ENCODE results near the gene PRELID2. TPM values are rescaled to one million over a fixed set of nuclear protein-coding genes. Genes with fewer than 3 reads are reported as not detected.
"Not testable (repeated sequence)": the region's sequence is repeated elsewhere in the genome, so short reads cannot be mapped to it uniquely, and the experiment has no call there.

Gene PRELID2
- total RNA-seq, 2 donors from 2014 or later, result 10.7 to 27.9 TPM

- DNase-seq (ENCODE audit: low spot score) (no peak), ATAC-seq (ENCODE audit: insufficient number of reproducible peaks, low FRiP score, low read depth) (no peak)
- Histone ChIP-seq H3K27me3 (replicated peaks; ENCODE audit: insufficient read depth) (no peaks in the 10 kb centered on the region), H3K36me3 (peaks cover 2% of the 10 kb centered on the region), H3K4me3 (no peak overlapping the region), H3K27ac (no peak overlapping the region), H3K4me1 (ENCODE audit: control insufficient read depth in 1 of 2, low read depth in 2 of 2) (no peaks in the 10 kb centered on the region), H3K9me3 (no peaks in the 10 kb centered on the region)
- no peak for TF ChIP-seq CTCF (IDR thresholded peaks at IDR 0.05)
Measured at GRCh38 chr5:145805819-145806218, 29.3 kb downstream of the PRELID2 start.

DNA sequence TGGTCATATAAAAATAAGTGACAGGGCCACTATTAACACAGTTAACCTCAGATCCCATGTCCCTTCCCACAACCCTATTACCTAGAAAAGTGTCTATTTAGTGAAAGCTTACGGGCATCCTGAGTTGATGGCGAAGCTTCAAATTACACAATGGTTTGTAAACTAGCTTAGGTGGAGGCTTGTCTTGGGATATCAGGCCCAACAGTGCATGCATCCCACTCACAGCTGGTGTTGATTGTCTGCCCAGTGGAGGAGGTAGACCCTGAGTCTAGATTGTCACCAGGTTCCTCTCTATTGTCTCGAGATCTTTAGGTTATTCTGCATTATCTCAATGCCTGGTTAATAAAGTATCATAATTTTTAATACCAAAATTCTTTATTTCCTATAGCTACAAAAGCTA lies 30.4 kb downstream of the PRELID2 start:
- DNase-seq (ENCODE audit: low spot score), result no peak
- Histone ChIP-seq H3K36me3 (peaks cover 2% of the 10 kb centered on the region), H3K27ac (no peak overlapping the region), H3K4me1 (ENCODE audit: control insufficient read depth in 1 of 2, low read depth in 2 of 2) (no peaks in the 10 kb centered on the region), H3K27me3 (replicated peaks; ENCODE audit: insufficient read depth) (no peaks in the 10 kb centered on the region), H3K4me3 (no peak overlapping the region), H3K9me3 (no peaks in the 10 kb centered on the region)
- TF ChIP-seq CTCF (IDR thresholded peaks at IDR 0.05), result no peak
- ATAC-seq (ENCODE audit: insufficient number of reproducible peaks, low FRiP score, low read depth), result no peak

DNA sequence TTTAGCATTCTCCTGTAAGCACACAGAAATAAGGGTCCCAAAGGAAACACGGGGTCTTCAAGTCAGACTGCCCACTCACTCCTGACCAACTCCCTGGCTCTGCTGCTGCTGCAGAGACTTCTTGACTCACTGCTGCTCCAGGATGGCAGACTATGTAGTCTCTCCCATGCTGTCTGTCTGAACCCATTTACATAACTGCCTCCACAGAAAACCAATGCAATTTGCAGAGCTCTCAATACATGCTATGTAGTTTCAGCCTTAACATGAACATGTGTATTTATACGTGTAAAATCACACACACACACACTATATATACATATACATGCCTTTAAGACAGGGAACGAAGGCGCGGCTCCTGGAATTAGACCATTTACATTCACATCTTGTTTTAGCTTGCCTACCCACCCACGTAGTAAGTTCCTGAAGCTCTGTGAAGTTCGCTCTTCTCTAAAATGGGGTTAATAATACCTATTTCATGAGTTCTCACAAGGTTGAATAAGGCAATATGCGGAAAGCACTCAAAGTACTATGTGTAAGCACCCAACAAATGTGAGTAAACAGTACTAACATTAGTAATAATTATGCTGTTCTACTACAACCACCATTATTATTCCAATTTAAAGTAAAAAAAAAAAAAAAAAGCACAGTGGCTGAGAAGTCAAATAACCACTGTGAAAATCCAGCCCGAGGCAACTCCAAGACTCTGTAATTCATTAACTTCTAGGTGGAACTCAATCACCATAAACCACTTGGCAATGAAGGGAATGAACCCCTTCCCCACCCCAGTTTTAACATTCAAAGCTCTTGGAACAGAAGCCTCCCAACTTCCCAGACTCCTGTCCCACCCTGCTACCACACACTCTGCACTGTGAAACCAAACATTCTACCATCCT lies 31.8 kb downstream of the PRELID2 start:
- Histone ChIP-seq H3K36me3 (peaks cover 6% of the 10 kb centered on the region), H3K27ac (no peak overlapping the region), H3K27me3 (replicated peaks; ENCODE audit: insufficient read depth) (no peaks in the 10 kb centered on the region), H3K4me3 (no peak overlapping the region), H3K4me1 (ENCODE audit: control insufficient read depth in 1 of 2, low read depth in 2 of 2) (no peaks in the 10 kb centered on the region), H3K9me3 (no peaks in the 10 kb centered on the region)
- DNase-seq (ENCODE audit: low spot score) (no peak), ATAC-seq (ENCODE audit: insufficient number of reproducible peaks, low FRiP score, low read depth) (no peak)
- no peak for TF ChIP-seq CTCF (IDR thresholded peaks at IDR 0.05)

- TF ChIP-seq CTCF (IDR thresholded peaks at IDR 0.05), result no peak
- H3K36me3 ChIP-seq, result peaks cover 6% of the 10 kb centered on the region
- no peaks in the 10 kb centered on the region for H3K9me3 ChIP-seq
- no peak overlapping the region for H3K27ac ChIP-seq
- H3K27me3 ChIP-seq (replicated peaks; ENCODE audit: insufficient read depth), result no peaks in the 10 kb centered on the region
- no peak overlapping the region for H3K4me3 ChIP-seq
- ATAC-seq (ENCODE audit: insufficient number of reproducible peaks, low FRiP score, low read depth), result no peak
- DNase-seq (ENCODE audit: low spot score), result no peak
- H3K4me1 ChIP-seq (ENCODE audit: control insufficient read depth in 1 of 2, low read depth in 2 of 2), result no peaks in the 10 kb centered on the region
Measured at GRCh38 chr5:145801195-145801594, 33.9 kb downstream of the PRELID2 start.

DNA sequence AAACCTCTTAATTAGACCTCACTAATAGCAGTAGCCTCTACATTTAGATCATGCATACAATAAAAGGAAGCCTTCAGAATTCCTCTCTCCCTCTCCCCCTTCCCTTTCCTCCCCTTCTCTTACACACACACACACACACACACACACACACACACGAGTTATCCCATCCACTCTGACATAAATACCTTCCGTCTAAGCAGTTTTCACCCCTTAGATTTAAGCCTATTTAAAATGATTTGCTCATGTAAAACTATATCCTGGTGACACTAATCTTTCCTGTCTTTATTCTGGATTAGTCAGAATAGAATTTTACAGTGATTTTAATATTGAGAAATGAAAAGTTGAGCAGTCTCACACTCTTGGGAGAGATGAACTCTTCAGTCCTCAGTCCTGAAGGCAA lies 35.0 kb downstream of the PRELID2 start:
- H3K9me3 ChIP-seq, result no peaks in the 10 kb centered on the region
- no peaks in the 10 kb centered on the region for H3K4me1 ChIP-seq (ENCODE audit: control insufficient read depth in 1 of 2, low read depth in 2 of 2)
- no peak for TF ChIP-seq CTCF (IDR thresholded peaks at IDR 0.05)
- H3K27me3 ChIP-seq (replicated peaks; ENCODE audit: insufficient read depth), result no peaks in the 10 kb centered on the region
- ATAC-seq (ENCODE audit: insufficient number of reproducible peaks, low FRiP score, low read depth) (no peak), DNase-seq (ENCODE audit: low spot score) (no peak)
- H3K36me3 ChIP-seq, result peaks cover 6% of the 10 kb centered on the region
- H3K4me3 ChIP-seq, result no peak overlapping the region
- H3K27ac ChIP-seq, result no peak overlapping the region

DNA sequence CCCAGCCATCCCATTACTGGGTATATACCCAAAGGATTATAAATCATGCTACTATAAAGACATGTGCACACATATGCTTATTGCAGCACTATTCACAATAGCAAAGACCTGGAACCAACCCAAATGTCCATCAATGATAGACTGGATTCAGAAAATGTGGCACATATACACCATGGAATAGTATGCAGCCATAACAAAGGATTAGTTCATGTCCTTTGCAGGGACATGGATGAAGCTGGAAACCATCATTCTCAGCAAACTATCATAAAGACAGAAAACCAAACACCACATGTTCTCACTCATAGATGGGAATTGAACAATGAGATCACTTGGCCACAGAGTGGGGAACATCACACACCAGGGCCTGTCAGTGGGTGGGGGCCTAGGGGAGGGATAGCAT lies 36.6 kb downstream of the PRELID2 start:
- not testable (repeated sequence) for H3K4me3 ChIP-seq; H3K36me3 ChIP-seq; H3K4me1 ChIP-seq (ENCODE audit: control insufficient read depth in 1 of 2, low read depth in 2 of 2); H3K27ac ChIP-seq; ATAC-seq (ENCODE audit: insufficient number of reproducible peaks, low FRiP score, low read depth); H3K27me3 ChIP-seq (replicated peaks; ENCODE audit: insufficient read depth); H3K9me3 ChIP-seq; DNase-seq (ENCODE audit: low spot score)

Data from thoracic aorta (tissue), 2 donors.